ENCODE results near the gene FLAD1.

The FLAD1 gene

GRCh38 chr1:154958036-154958435 is 25.1 kb upstream of the FLAD1 start:
- TF ChIP-seq CTCF (conservative IDR thresholded peaks at IDR 0.05; ENCODE audit: control insufficient read depth, insufficient read depth, low read depth, low read length): no peak
- H3K4me3 ChIP-seq (ENCODE audit: control insufficient read depth, low read depth, low read length): no peak overlapping the region
- DNase-seq (ENCODE audit: low read depth): no peak

- no peak overlapping the region for H3K4me3 ChIP-seq (ENCODE audit: control insufficient read depth, low read depth, low read length)
- no peak for TF ChIP-seq CTCF (conservative IDR thresholded peaks at IDR 0.05; ENCODE audit: control insufficient read depth, insufficient read depth, low read depth, low read length)
- DNase-seq (ENCODE audit: low read depth): no peak
These were observed 24.3 kb upstream of the FLAD1 start for GRCh38 chr1:154958681-154959425.

- DNase-seq (ENCODE audit: low read depth): no peak
- no peak for TF ChIP-seq CTCF (conservative IDR thresholded peaks at IDR 0.05; ENCODE audit: control insufficient read depth, insufficient read depth, low read depth, low read length)
- no peak overlapping the region for H3K4me3 ChIP-seq (ENCODE audit: control insufficient read depth, low read depth, low read length)
These were observed 23.7 kb upstream of the FLAD1 start for GRCh38 chr1:154959426-154959780.

GRCh38 chr1:154960446-154961136 is 22.6 kb upstream of the FLAD1 start:
- no peak for DNase-seq (ENCODE audit: low read depth)
- no peak for TF ChIP-seq CTCF (conservative IDR thresholded peaks at IDR 0.05; ENCODE audit: control insufficient read depth, insufficient read depth, low read depth, low read length)

GRCh38 chr1:154961207-154962155 is 21.7 kb upstream of the FLAD1 start, which contains the start of gene PYGO2:
TSS of gene PYGO2 (minus strand) at chr1:154961782. CDS start at chr1:154961576, 206 bp downstream.
- peak; percentile 63 for DNase-seq (ENCODE audit: low read depth)
- no peak for TF ChIP-seq CTCF (conservative IDR thresholded peaks at IDR 0.05; ENCODE audit: control insufficient read depth, insufficient read depth, low read depth, low read length)
- peak within 1 kb of the TSS; percentile 69 for H3K4me3 ChIP-seq (ENCODE audit: control insufficient read depth, low read depth, low read length)

More at GRCh38 chr1:154960446-154961136, 22.6 kb upstream of the FLAD1 start:
- peak overlapping the region; percentile 69 for H3K4me3 ChIP-seq (ENCODE audit: control insufficient read depth, low read depth, low read length)

- no peak for DNase-seq (ENCODE audit: low read depth)
- peak overlapping the region; percentile 69 for H3K4me3 ChIP-seq (ENCODE audit: control insufficient read depth, low read depth, low read length)
- no peak for TF ChIP-seq CTCF (conservative IDR thresholded peaks at IDR 0.05; ENCODE audit: control insufficient read depth, insufficient read depth, low read depth, low read length)
These were observed 20.9 kb upstream of the FLAD1 start for GRCh38 chr1:154962156-154962749.
